Stimulated activated CD4-positive, alpha-beta T cell treated with anti-CD3 and anti-CD28 coated beads, Interleukin-15, amount 100 ng/mL, for 1 hour (primary cell): ENCODE measurements around the gene ZNF668.
"Not testable (repeated sequence)": the region's sequence is repeated elsewhere in the genome, so short reads cannot be mapped to it uniquely, and the experiment has no call there.

Experiments used
- DNase-seq, 2 donors: peaks; one replicate each; pipeline ENCODE4 v3.0.0-alpha.2; 2020; ENCODE audit warnings: low read depth in 1 of 2, low spot score in 1 of 2

Gene ZNF668

DNA sequence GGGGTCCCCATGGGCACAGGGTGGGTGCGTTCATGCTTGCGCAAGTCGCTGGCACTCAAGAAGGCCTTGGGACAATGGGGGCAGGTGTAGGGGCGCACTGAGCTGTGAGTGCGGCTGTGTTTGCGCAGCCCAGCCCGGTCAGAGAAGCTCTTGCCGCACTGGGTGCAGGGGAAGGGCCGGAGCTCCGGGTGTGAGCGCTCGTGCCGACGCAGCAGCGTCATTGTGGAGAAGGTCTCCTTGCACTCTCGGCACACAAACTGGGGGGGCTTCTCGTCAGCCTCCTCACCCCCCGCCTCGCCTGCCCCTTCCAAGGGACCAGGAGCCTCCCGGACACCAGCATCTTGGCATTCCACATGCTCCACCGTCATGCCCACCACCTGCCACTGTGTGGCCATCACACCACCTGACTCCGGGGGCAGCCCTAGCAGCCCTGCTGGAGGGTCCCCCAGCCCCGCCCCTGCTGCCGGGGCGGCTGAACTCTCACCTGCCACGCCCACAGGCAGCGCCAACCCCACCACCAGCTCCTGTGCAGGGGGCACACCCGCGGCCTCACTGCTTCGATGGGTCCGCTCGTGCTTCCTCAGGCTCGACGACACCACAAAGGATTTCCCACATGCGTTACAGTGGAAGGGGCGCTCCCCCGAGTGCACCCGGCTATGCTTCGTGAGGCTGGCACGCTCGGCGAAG lies 12.8 kb downstream of the ZNF668 start:
- no peak for DNase-seq

DNA sequence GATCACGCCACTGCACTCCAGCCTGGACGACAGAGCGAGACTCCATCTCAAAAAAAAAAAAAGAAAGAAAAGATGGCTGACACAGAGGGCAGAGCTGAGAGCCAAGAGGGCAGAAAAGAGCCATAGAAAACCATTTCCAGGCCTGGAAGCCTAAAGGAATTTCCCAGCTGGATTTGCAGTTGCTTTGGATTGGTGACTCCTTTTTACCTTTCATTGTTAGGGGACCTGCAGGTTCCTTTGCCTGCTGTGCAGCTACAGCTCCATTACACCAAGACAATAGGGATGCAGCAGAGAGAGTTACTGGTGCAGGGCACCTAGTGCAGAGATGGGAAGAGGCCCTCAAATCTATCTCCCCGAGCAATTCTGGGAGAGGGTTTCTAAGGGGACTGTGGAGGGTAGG lies 18.4 kb downstream of the ZNF668 start:
- DNase-seq: no peak

DNA sequence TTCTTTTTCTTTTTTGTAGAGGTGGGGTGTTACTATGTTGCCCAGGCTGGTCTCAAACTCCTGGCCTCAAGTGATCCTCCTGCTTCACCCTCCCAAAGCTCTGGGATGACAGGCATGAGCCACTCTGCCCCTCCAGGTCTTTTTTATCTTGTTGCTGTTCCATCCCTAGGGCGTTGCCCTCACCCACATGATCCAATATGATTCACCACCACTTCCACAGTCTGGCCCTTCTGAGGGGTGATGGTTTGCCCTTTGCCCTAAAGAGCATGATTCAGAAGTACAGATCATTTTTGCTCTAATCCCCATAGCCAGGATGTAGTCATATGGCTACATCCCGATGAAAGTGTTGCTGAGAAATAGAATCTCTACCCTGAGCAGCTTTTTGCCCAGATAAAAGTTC lies 21.9 kb downstream of the ZNF668 start:
- DNase-seq: no peak

DNA sequence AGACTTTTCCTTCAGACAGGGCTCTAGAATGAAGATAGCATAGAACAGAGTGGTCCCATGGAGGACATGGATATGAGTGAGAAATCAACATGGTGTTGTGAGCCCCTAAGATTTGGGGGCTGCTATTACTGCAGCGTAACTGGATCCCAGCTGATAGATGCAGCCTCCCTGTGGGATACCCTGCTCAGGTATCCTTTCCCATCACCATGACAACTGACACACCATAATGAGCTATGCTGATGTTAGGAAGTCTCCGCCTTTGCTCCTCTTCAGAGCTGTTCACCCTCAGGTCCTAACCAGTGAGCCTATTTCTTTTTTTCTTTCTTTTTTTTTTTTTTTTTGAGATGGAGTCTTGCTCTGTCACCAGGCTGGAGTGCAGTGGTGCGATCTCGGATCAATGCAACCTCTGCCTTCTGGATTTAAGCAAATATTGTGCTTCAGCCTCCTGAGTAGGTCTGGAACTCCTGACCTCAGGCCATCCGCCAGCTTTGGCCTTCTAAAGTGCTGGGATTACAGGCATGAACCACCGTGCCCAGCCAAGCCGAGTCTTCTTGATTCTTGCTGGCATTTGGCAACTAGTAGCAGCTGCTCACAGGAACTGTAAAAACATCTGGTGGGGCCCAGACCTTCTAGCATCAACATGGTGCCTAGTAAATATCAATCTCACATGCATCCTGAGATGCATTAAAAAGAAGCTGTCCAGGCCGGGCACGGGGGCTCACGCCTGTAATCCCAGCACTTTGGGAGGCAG lies 23.6 kb downstream of the ZNF668 start:
- DNase-seq: no peak

DNA sequence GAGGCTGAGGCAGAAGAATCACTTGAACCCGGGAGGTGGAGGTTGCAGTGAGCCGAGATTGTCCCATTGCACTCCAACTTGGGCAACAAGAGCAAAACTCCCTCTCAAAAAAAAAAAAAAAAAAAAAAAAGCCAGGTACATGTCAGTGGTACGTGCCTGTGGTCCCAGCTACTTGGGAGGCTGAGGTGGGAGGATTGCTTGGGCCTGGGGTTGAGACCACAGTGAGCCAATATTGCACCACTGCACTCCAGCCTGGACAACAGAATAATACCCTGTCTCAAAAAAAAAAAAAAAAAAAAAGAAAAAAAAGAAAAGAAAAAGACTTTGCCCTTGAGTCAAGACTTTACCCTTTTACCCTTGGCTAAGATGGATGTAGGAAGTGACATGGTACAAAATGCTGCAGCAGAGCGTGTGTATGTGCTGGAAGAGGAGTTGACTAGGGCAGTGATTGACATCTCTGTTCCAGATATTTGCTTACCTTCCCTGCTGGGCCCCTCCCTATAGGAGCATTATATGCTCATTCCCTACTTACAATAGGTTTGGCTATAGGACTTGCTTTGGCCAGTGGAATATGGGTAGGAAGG lies 30.1 kb downstream of the ZNF668 start:
- DNase-seq: no peak

DNA sequence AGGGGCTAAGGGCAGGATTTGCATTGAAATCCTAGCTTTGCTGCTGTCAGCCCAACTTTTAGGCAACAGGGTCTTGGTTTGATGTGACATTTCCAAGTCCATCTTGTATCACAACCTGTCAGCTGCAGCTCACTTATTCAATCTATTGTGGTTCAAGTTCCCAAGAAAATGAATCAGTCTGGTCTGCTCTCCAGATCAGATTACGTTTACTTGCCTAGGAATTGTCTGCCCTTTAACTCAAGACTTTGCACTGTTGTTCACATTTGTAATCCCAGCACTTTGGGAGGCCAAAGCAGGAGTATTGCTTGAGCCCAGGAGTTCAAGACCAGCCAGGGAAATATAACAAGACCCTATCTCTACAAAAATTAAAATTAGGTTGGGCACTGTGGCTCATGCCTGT lies 30.7 kb downstream of the ZNF668 start:
- no peak for DNase-seq

- no peak for DNase-seq
Observed at GRCh38 chr16:31042866-31043265, 31.2 kb downstream of the ZNF668 start.

DNA sequence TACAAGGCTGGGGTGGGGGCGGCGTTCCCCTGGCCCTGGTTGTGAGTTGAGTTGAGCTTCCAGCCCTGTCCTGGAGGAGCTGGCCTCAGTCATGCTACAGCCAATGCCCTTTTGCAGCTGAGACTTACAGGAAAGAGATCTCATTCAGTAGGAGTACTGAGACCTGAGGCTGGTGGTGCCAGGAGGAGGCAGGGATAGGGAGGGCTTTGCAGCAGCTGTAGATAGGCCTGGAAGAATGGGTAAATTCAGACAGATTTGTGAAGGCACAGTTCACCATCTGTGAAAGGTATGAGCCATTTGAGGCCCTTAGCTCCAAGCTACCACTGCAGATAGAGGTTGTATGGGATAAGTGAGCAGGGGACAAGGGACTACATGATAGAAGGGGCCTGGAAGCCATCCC lies 35.0 kb downstream of the ZNF668 start:
- no peak for DNase-seq

DNA sequence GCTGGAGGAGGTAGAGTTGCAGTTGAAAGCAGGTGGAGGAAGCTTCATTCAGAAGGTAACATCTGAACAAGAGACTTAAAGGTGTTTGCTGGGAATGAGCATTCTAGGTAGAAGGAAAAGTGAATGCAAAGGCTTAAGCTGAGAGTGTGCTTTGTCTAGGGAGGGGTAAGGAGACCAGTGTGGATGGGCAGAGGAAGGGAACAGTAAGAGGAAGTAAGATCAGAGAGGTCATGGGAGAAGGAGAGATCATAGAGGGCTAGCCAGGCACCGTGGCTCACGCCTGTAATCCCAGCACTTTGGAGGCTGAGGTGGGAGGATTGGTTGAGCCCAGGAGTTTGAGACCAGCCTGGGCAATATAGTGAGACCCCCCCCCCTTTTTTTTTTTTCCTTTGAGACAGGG lies 37.3 kb downstream of the ZNF668 start:
- DNase-seq: no peak

- peak; percentile 71 to 74 for DNase-seq
Observed at GRCh38 chr16:31033709-31034492, 40.1 kb downstream of the ZNF668 start.

- DNase-seq: peak; percentile 91 to 92
Observed at GRCh38 chr16:31032736-31033708, 41.0 kb downstream of the ZNF668 start, which contains the start of gene STX4. Gene STX4 (plus strand): TSS chr16:31033558. CDS start chr16:31033806, 248 bp downstream.

- DNase-seq: no peak
Observed at GRCh38 chr16:31031276-31031675, 42.8 kb downstream of the ZNF668 start.

GRCh38 chr16:31029272-31029671 lies 44.8 kb downstream of the ZNF668 start:
- no peak for DNase-seq

- DNase-seq: no peak
Observed at GRCh38 chr16:31025339-31025738, 48.7 kb downstream of the ZNF668 start.

DNA sequence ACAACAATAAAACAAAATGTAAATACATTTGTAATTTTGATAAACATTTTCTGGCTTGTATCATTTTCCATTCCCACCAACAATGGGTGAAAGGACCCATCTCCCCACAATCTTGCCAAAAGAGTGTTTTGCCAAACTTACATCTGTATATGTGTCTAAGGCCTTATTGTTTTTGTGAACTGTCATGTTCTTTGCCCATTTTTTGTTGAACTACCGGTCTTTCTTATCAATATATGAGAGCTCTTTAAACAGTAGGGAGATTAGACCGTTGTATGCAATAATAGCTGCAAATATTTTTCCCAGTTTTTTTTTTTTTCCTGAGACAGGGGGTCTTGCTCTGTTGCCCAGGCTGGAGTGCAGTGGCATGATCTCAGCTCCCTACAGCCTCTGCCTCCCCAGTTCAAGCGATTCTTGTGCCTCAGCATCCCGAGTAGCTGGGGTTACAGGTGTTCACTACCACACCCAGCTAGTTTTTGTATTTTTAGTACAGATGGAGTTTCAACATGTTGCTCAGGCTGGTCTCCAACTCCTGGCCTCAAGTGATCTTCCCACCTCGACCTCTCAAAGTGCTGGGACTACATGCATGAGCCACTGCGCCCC lies 50.3 kb downstream of the ZNF668 start:
- no peak for DNase-seq

- DNase-seq: no peak
Observed at GRCh38 chr16:31023252-31023602, 50.8 kb downstream of the ZNF668 start.

DNA sequence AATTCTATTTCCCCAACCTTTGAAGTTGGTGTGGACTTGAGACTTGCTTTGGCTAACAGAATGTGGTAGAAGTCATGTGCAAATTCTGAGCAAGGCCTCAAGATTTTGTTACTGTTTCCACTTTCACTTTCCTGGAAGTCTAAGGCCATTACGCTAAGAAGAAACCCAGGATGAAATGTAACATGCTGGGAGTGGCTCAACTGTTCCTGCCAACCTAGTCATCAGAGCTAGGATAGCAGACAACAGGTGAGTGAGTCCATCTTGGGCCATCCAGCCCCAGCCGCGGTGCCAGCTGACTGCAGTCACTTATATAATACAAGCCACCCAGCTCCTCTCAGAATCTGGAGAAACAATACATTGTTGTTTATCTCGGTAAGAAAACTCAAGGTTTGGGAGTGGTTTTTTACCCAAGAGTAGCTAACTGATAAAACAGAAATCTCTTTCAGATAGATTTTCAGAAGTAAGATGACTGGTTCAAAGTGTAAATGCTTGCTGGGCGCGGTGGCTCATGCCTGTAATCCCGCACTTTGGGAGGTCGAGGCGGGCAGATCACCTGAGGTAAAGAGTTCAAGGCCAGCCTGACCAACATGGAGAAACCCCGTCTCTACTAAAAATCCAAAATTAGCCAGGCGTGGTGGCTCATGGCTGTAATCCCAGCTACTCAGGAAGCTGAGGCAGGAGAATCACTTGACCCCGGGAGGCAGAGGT lies 51.3 kb downstream of the ZNF668 start:
- DNase-seq: no peak

GRCh38 chr16:31020536-31020935 lies 53.5 kb downstream of the ZNF668 start:
- DNase-seq: no peak

DNA sequence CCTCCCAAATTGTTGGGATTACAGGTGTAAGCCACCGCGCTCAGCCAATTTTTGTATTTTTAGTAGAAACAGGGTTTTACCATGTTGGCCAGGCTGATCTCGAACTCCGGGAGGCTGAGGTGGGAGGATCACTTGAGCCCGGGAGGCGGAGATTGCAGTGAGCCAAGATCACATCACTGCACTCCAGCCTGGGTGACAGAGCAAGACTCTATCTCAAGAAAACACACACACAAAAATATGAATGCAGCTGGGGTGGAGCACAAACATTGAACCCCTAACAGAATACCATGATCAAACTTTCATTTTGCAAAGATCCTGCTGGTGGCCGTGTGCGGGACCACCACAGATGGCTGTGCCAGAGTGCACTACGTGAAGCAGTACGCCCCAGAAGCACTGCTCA lies 56.3 kb downstream of the ZNF668 start:
- not testable (repeated sequence) for DNase-seq
